Measurements from ENCODE around the gene PACSIN1.

The PACSIN1 gene

DNA sequence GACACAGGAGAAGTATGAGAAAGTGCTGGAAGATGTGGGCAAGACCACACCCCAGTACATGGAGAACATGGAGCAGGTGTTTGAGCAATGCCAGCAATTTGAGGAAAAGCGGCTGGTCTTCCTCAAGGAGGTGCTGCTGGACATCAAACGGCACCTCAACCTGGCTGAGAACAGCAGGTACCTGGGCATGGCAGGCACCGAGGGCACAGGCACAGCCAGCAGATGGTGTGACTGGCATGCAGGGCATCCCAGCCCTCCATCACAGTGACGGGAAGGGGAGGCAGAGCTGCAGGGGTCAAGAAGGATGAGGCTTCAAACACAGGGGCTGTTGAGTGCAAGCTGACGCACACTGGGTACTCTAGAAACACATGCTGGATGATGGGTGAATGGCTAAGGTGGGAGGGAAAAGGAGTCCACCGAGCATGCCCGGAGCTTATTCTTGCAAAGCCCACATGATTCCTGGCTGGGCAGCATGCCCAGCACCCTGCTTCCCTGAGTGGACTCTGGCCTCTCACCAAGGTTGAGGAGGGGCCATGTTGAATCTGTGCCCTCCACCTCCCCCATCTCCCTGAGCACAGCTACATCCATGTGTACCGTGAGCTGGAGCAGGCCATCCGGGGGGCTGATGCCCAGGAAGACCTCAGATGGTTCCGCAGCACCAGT, 63.9 kb downstream of the PACSIN1 start:
- DNase-seq = no peak

DNA sequence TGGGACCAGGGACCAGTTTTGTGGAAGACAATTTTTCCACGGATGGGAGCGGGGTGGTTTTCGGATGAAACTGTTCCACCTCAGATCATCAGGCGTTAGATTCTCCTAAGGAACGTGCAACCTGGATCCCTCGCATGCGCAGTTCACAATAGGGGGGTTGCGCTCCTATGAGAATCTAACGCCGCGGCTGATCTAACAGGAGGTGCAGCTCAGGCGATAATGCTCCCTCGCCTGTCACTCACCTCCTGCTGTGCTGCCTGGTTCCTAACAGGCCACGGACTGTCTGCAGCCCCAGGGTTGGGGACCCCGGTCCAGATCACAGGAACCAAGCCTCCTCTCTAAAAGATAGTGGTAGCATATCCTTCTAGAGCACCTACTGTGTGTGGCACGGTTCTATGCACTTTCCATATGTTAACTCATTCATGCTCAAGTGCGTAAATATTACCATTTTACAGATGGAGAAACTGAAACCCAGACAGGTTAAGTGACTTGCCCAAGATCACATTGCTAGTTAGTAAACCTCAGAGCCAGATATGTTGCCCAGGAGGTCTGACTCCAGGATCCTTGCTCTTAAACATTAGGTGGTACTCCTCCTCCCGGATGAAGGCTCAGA, 65.0 kb downstream of the PACSIN1 start:
- no peak for DNase-seq

DNA sequence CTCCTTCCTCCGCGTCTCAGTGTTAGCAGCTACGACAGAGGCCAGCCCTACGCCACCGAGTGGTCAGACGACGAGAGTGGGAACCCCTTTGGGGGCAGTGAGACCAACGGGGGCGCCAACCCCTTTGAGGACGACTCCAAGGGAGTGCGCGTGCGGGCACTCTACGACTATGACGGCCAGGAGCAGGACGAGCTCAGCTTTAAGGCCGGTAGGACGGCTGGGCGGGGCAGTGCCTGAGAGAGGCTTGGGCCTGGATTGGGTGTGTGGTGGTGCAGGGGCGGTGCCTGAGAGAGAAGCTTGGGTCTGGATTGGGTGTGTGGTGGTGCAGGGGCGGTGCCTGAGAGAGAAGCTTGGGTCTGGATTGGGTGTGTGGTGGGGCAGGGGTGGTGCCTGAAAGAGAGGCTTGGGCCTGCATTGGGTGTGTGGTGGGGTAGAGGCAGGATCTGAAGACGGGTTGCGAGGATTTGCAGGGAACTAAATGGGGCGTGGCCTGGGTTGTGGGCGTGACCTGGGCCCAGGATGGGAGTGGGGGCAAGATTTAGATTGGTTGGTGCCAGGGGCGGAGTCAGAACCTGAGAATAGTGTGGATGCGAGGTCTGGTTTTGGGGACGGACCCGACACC, 65.8 kb downstream of the PACSIN1 start:
- peak; percentile 73 for DNase-seq

DNA sequence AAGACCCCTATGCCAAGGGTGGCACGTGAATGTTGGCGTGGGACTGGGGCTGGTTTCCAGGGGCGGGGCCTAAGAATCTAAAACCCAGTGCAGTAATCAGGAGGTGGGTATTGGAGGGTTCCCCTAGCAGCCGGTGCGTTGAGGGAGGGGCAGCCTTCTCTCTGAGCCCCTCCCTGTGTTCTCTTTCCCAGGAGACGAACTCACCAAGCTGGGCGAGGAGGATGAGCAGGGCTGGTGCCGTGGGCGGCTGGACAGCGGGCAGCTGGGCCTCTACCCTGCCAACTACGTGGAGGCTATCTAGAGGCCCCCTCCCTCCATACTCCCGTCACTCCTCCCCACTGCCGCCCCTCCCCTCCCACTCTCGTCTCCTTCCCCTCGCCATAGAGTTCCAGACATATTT, 66.4 kb downstream of the PACSIN1 start:
- no peak for DNase-seq

DNA sequence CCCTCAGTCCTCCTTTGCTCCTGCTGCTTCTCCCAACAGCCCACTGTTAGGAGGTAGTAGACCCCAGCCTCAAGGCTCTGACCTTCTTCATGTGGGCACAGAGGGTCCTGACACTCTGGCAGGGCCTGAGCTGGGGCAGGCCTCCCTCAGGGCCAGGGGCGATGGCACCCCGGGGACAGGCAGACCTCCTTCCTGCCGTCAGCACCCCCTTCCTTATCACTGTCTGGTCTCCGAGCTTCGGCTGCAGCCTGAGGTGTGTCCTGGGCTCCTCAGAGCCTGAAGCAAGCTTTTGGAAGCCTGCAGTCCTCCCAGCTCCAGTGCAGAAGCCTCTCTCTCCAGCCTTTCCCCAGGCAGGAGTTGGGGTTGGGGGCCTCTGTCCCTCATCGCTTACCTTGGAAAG, 68.3 kb downstream of the PACSIN1 start:
- DNase-seq = no peak

DNA sequence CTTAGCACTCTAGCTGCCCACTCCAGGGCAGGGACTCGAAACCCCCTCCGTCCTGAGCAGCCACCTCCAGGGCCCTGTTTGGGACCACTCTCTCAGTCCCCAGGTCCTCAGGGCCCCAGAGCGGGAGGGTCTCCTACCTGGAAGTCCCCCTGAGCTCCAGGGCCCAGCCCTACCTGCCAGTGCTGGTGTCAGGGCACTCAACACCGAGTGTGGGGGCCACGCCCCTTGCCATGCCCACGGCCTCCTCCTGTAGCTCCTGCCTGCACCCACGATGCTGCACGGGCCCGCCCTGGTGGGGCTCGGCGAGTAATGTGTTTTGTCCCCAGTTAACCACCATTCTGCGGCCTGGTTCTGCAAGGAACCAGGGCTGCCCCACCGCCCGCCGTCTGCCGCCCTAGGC, 68.8 kb downstream of the PACSIN1 start:
- DNase-seq = no peak

DNA sequence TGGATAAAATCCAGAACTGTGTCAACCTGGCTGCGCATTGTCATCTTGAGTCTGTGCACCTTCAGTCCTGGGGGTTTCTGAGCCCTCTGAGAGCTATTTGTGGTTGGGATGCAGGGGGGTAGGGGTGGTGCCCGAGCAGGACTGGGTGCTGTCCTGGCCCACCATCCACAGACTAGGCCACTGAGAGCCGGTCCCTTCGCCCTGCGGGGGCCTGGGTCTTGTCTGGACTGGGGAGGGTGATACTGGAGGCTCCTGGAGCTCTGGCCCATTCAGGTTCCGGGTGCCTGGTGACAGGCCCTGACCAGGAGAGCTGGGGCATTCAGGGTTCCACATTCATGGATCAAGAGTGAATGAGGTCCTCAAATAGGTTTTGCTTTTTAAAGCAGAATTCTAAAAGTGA, 69.3 kb downstream of the PACSIN1 start:
- no peak for DNase-seq

DNA sequence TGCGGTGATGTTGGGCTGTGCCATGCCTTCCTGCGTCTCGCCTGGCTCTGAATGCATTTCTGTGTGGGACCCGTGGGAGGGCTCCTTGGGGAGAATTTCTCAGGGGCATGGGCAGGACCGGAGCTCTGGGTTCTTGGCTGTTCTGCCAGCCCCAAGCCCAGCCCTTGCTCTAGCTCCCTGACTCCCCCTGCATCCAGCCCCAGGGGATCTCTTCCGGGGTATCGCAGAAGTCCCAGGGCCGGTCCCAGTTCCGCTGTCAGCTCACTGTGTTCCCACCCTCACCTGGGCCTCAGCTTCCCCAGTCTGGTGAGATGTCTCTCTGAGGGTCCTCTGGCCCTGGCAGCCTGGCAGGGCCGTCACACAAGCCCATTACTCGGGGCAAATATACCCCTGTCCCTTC, 69.8 kb downstream of the PACSIN1 start:
- DNase-seq = no peak

DNA sequence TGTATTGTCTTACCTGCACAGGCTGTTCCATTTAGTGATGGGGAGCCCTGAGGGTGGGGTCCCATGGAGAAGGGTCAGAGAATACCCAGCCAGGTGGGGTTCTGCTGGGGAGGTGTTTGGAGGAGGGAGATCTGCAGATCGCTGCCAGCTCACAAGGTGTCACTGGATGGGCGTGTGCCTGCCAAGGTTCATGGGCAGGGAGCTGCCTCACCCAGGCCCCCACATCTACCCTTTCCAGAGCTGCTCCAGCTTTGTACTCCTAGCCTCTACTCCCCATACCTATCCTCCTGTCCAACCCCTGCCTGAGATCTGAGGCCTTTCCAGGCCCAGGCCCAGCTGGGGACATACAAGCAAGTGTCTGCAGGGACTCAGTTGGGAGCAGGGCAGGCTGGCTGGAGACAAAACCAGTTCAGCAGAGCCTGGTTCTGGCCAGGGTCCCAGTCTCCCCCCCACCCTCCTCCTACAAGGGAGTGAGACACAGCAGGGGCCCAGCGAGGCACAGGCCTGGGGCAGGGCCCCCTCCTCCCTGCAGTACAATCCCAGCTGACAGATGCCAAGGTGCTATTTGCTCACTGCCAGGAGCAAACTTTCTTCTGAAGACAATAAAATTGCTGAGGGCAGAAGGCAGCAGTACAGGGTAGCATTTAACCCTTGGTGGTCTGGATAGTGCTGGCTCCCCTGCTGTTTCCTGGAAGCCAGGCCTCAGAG, 70.5 kb downstream of the PACSIN1 start:
- DNase-seq = no peak

DNA sequence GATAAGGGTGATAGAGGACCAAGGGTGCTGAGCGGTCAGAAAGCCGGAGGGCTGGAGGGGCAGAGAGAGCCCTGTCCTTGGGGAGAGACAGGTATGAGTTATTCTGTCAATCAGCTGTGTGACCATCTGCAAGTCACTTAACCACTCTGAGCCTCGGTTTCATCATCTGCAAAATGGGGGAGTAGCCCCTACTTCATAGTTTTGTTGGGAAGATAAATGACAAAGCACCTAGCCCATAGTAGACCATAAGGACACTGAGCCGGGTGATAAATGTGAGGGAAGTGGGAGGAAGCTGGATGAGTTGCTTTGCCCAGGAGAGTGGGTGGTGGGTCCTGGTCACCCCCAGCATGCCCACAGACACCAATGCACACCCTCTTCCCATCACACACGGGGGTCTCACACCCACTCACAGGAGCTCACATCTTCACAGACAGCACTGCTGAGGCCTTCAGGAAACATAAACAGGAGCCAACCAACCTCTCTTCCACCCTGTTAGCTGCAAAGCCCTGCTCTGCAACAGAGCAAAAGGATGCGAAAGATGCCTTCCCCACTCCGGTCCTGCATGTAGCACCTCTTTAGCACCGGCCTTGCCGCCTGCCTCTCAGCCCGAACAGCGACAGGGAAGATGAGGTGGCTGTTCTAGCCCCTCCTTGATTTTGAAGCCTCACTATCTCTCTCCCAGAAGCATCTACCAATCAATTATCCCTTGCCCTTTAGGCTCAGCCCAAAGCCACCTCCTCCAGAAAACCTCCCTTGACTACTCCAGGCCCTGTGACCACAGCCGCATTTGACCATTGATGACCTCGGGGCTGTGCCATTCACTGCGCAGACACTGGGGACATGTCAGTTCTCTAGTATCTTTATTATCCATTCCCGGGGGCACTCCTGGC, 71.3 kb downstream of the PACSIN1 start:
- no peak for DNase-seq

DNA sequence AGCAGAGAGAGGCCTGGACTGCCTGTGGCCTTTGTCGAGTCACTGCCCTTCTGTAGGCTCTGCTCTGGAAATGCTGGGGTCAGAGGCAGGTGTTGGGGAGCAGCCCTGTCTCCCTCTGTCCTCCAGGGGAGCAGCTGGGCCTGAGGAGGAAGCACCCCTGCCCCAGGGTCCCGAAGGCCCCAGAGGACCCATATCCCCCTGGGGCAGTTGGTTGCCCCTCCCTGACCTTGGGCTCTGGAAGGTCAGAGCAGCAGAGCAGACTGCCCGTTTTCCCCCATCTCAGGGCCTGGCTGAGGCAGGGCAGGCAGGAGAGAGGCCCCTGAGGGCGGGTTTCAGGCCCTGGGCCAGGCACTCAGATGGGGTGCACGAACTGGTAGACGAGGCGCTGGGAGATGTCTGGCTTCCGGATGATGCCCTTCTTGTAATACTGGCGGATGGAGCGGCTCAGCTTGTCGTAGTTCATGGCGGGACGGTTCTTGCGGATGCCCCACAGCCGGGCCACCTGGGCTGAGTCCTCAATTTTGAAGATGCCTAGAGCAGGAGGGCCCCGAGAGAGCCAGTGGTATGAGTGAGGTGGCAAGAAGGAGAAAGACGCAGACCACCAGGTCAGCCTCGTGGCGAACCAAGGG, 72.2 kb downstream of the PACSIN1 start:
- no peak for DNase-seq

DNA sequence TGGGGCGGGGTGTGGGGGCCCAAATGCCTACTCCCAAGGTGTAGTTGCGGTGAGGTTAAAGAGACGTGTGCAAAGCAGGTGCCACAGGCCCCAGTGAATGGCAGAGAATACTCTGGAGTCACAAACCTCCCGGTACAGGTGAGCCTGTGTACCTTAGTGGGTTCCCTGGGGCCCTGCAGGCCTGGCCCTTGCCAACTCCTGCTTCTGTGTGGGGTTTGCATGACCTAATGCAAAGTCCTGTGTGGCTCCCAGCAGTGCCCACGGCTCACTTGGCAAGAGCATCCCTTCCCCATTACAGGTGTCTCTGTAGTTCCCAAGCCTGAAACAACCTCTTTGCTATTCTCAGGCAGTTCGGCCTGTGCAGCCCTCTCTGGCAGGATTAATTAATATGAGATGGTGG, 72.7 kb downstream of the PACSIN1 start:
- no peak for DNase-seq

DNA sequence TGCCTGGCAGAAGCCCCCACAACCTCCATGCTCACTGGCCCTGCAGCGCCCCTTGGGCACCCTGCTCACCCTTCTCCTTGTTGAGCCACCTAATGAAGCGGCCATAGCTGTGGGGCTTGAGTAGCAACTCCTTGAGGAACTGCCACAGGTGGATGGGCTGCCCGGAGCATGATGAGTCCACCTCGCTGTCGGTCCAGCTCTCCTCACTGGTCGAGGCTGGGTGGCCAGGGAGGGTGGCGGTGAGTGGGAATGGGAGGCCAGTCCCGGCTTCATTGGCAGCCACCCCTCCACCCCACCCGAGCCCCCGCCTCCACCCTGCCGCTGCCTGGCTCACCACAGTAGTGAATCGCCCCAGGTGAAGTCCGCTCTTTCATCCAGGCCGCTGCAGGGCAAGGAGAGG, 73.3 kb downstream of the PACSIN1 start:
- no peak for DNase-seq

DNA sequence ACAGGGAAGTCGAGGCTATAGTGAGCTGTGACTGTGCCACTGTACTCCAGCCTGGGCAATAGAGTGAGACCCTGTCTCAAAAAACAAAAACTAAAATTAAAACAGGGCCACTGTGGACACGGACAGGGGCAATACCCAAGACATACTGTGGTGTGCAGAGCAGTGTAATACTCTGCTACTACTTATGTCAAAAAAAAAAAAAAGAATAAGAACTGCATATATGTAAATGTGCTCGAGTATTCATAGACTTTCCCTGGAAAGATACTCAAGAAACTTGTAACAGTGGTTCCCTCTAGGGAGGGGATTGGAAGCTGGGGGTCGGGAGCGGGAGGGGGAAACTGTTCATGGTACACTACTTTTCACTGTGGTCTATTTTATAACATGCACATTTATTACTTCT, 74.3 kb downstream of the PACSIN1 start:
- no peak for DNase-seq

DNA sequence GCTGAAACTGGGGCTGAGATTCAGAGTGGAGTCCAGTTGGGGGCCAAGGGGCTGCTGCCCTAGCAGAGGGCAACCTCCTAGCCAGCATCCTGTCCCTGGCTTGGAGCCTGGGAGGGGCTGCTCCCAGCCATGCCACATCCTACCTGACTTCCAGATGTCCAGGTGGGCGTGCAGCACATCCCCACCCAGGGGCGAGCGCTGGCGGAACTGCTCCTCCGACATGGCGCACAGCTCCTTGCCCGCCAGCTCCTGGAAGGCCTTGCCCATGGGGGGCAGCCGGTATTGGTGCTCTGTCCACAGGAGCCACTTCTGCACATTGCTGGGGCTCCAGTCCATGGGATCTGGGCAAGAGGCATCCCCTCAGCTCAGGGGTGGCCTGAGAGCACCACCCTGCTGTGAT, 75.0 kb downstream of the PACSIN1 start:
- no peak for DNase-seq

DNA sequence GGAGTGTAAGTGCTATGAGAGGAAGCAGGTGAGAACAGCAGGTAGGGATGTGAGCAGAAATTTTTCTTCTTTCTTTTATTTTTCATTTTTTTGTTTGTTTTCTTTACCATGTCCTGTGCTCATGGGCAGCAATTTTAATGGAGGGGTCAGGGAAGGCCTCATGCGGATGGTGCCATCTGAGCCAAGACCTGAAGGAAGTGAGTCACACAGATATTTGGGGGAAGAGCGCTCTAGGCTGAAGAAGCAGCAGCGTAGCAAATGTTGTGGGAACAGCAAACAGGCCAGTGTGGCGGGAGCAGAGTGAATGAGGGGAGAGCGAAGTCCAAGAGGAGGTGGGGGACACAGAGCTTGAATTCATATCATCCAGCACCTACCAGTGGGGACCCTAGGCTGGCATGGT, 77.5 kb downstream of the PACSIN1 start:
- peak; percentile 39 for DNase-seq

DNA sequence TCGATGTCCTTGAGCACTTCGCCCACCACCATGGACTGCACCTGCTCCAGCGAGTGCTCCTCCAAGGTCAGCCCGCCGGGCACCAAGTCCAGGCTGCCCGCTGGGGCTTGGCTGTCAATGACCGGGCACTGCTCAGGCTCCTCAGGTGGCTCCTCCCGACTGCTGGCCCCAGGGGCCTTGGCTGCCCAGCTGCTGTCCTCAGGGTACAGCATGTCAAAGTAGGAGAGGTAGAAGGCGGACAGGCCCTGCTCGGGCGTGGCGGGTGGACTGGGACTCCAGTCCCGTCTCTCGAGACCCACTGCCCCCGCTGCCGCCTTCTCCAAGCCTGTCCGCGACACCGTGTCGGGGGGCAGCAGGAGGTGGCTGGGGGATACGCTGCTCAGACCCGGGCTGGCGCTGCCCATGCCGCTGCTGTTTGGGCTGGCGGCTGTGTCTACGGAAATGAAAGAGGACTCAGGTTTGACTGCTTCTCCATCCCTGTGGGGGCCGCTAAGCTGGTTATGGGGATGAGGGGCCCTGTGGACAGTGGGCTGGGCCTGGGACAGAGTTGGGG, 78.3 kb downstream of the PACSIN1 start:
- no peak for DNase-seq

DNA sequence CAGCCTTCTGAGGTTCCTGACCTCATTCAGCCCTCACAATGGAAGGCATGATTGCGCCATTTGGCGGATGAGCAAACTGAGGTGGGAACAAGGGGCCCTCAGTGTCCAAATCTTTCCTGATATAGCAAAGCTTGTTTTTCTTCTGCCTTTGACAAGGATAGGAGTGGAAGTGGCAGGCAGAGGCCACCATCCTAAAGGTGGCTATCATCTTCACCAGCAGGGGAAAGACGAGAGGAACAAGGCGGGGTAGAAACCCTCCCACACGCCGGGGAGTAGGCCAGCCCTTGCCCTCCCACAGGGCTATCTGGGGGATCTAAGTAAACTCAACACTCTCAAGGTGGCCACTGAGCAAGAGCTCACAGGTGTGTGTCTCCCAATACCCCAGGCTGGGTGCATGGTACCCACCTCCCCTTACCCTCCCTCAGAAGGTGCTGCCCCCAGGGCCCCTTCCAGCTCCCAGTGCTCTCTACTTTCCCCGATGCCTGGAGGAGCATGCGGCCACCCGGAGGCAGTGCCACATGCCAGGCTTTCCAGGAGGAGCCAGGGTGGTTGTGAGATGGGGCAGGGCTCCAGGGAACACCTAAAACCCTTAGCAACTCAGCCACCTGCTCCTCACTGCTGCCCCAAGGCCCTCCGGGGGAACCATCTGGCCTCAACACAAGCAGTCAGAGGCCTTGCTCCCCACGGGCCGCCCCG, 79.0 kb downstream of the PACSIN1 start:
- DNase-seq = no peak

DNA sequence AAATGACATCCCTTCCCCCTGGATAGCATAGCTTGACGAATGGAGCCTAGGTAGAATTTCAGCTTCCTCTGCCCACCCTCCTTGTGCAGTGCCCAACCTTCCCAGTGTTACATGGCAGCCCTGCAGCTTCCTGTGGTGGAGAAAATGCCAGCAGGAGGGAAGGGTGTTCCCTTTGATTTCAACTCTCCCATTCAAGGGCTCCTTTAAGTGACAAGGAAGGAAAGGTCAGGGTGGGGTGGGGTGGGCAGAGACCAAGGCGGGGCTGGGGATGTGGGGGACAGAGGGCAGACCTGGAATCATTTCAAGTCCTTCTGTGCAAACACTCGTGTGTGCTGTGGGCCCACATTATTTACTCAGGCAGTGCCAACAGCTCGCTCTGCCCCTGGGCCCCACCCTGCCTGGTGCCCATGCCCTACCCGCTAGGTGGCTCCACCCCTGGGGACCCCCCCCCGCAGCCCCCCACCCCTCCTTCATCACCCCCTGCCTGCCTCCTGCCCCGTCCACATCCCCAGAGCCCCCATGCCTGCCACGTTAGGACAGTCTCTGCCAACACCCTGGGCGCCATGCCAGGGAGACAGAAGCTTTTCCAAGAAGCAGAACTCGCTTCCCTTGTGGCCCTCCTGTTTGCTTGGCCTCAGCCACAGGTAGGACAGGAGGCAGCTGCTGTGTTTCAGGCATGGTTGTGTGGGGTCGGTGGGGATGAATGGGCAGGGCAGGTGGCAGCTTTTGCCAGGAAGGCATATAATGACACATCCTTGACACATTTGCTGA, 80.9 kb downstream of the PACSIN1 start:
- DNase-seq = no peak
